Esophagus squamous epithelium (tissue), 5 donors: ENCODE results near the gene DOCK8. TPM values are rescaled to one million over a fixed set of nuclear protein-coding genes. Genes with fewer than 3 reads are reported as not detected.

Source experiments
- DNase-seq: peaks from one replicate; lab custom pipeline; 2025; lab: John Stamatoyannopoulos, UW
- H3K27ac ChIP-seq, 4 donors: fragments of 200-600 bp; sonication (generic); one replicate each; pipeline ENCODE4 v1.5.1; 2016 to 2019; ENCODE audit warnings: mild to moderate bottlenecking in 1 of 4
- H3K27me3 ChIP-seq, 4 donors: fragments of 200-600 bp; sonication (generic); 1 replicate in 3 of 4; 2 replicates in 1 of 4; pipeline versions ENCODE4 v1.5.1 to v1.6.0; 2017 to 2021; ENCODE audit warnings: antibody characterized with exemption in 1 of 4
- H3K36me3 ChIP-seq, 3 donors: fragments of 200-600 bp; sonication (generic); one replicate each; pipeline ENCODE4 v1.5.1; 2016 to 2019
- H3K4me1 ChIP-seq, 3 donors: fragments of 200-600 bp; sonication (generic); one replicate each; pipeline ENCODE4 v1.5.1; 2017 to 2019
- H3K4me3 ChIP-seq, 4 donors: fragments of 200-600 bp; sonication (generic); 1 replicate in 3 of 4; 2 replicates in 1 of 4; pipeline ENCODE4 v1.5.1; 2016 to 2019; ENCODE audit warnings: mild to moderate bottlenecking in 2 of 4, moderate library complexity in 1 of 4
- H3K9me3 ChIP-seq, 3 donors: fragments of 200-600 bp; sonication (generic); one replicate each; pipeline ENCODE4 v1.5.1; 2016 to 2019
- POLR2A ChIP-seq, 4 donors: fragments of 450-650 bp; IDR thresholded peaks; one replicate each; pipeline ENCODE4 v1.6.1; 2017; ENCODE audit warnings: antibody characterized with exemption in 4 of 4, mild to moderate bottlenecking in 4 of 4, moderate library complexity in 3 of 4
- WGBS, 2 donors: methylation state at CpG; one replicate each; pipeline ENCODE4 v1.1.5; 2018; 5-methylcytosine and 5-hydroxymethylcytosine counted together
- intact Hi-C: fragments of 100-400 bp; cut with DNase I; formaldehyde crosslinking; loops from one replicate; pipeline ENCODE4 v1.15.0; 2022
- total RNA-seq, 4 donors: library from RNA; depleted of rRNA; stranded (reverse); fragments of >200 nt; gene quantifications; one replicate each; pipeline ENCODE4 v1.1.0, GENCODE V29; 2016
- TF ChIP-seq, protein P1 (sequence below), 6 experiments: fragments of 450-650 bp in 4 of 6; fragments of 200-600 bp in 2 of 6; sonication (generic) in 2 of 6; IDR thresholded peaks; one replicate each; pipeline ENCODE4 v1.5.1; 2016 to 2019; ENCODE audit warnings: antibody characterized with exemption in 6 of 6, mild to moderate bottlenecking in 4 of 6, moderate library complexity in 4 of 6
- donor health status: DM: yes; HTN: yes; CAD: no.

DOCK8 gene
- total RNA-seq, 4 donors from 2014 or later: 6.9 to 21.6 (median 15.2) TPM

DNA sequence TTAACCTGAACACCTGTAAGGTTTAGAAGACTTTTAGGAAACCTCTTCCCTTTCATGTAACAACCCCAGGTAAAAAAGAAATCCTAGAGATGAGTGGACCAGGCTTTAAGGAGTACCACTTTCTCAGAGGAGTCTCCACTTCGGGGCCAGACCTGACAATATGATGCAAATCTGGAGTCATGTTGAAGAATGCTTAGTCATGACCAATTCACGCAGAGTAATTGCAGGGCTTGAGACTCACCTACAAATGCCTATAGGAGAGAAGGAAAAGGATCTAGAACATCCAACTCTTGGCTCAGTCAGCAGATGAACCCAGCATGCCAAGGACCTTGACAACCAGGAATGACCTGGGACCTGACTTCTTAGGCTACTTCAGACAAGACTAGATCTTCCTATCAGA, 235.4 kb downstream of the DOCK8 start:
- intact Hi-C loops: no loop called here
- Histone ChIP-seq H3K27me3 (no peaks in the 10 kb centered on the region), H3K4me1 (peaks cover 0 to 27% (median 9%) of the 10 kb centered on the region in 3 donors), H3K4me3 (no peak overlapping the region), H3K27ac (no peak overlapping the region), H3K9me3 (no peaks in the 10 kb centered on the region), H3K36me3 (peaks cover 0 to 69% (median 0%) of the 10 kb centered on the region in 3 donors)
- WGBS, 2 donors: 50 to 92% methylated on average over 2 of the region's 2 CpGs
- no peak for TF ChIP-seq POLR2A (IDR thresholded peaks at IDR 0.05)
- TF ChIP-seq, protein P1, sequence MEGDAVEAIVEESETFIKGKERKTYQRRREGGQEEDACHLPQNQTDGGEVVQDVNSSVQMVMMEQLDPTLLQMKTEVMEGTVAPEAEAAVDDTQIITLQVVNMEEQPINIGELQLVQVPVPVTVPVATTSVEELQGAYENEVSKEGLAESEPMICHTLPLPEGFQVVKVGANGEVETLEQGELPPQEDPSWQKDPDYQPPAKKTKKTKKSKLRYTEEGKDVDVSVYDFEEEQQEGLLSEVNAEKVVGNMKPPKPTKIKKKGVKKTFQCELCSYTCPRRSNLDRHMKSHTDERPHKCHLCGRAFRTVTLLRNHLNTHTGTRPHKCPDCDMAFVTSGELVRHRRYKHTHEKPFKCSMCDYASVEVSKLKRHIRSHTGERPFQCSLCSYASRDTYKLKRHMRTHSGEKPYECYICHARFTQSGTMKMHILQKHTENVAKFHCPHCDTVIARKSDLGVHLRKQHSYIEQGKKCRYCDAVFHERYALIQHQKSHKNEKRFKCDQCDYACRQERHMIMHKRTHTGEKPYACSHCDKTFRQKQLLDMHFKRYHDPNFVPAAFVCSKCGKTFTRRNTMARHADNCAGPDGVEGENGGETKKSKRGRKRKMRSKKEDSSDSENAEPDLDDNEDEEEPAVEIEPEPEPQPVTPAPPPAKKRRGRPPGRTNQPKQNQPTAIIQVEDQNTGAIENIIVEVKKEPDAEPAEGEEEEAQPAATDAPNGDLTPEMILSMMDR (IDR thresholded peaks at IDR 0.05): no peak
- no peak for DNase-seq

DNA sequence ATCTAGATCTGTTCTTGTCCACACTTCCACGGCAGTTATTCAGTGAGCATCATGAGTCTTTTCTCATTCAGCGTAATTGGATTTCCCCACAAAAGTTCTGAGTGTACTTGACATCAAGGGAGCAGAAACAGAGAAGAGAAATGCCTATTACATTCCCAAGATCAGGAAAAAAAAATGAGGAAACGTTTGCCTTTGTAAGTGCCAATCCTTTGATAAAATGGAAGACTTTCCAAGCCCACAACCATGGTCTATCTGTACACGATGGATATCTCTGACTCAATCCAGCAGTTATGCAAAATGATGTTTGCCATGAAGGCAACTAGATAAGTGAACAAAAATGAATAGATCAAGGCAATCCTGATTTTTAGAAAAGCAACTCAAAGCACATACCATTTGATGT, 235.9 kb downstream of the DOCK8 start:
- intact Hi-C loops: no loop called here
- no peaks in the 10 kb centered on the region for H3K27me3 ChIP-seq
- H3K36me3 ChIP-seq: peaks cover 0 to 71% (median 0%) of the 10 kb centered on the region in 3 donors
- no peaks in the 10 kb centered on the region for H3K9me3 ChIP-seq
- H3K4me1 ChIP-seq: peaks cover 0 to 26% (median 9%) of the 10 kb centered on the region in 3 donors
- no peak for DNase-seq
- 59 to 76% methylated on average over 4 of the region's 4 CpGs for WGBS, 2 donors
- no peak overlapping the region for H3K27ac ChIP-seq
- no peak overlapping the region for H3K4me3 ChIP-seq
- TF ChIP-seq POLR2A (IDR thresholded peaks at IDR 0.05): no peak
- TF ChIP-seq, protein P1 (IDR thresholded peaks at IDR 0.05): no peak

DNA sequence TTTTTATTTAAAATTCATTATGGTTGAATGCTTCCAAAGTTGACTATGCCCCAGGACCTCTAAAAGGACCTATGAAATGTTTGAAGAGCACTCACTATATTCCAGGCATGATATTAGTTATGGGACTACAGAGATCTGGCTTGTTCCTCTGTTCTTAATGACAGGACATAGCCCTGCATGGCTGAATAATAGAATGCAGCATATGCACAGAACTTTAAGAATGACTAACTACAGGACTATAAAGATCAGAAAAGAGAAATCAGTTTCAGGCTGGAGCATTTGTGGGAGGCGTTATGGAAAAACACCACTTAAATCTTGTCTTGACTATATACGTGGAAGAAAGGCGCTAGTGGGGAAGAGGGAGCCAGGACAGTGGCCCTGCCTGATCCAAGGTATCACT, 239.2 kb downstream of the DOCK8 start:
- Histone ChIP-seq H3K36me3 (peaks cover 0 to 87% (median 0%) of the 10 kb centered on the region in 3 donors), H3K4me3 (no peak overlapping the region), H3K27ac (no peak overlapping the region), H3K9me3 (no peaks in the 10 kb centered on the region), H3K4me1 (no peaks in the 10 kb centered on the region), H3K27me3 (no peaks in the 10 kb centered on the region)
- WGBS, 2 donors: 95% methylated on average over 3 of the region's 3 CpGs
- no peak for DNase-seq
- no peak for TF ChIP-seq POLR2A (IDR thresholded peaks at IDR 0.05)
- TF ChIP-seq, protein P1 (IDR thresholded peaks at IDR 0.05): no peak
- intact Hi-C loops: no loop called here

DNA sequence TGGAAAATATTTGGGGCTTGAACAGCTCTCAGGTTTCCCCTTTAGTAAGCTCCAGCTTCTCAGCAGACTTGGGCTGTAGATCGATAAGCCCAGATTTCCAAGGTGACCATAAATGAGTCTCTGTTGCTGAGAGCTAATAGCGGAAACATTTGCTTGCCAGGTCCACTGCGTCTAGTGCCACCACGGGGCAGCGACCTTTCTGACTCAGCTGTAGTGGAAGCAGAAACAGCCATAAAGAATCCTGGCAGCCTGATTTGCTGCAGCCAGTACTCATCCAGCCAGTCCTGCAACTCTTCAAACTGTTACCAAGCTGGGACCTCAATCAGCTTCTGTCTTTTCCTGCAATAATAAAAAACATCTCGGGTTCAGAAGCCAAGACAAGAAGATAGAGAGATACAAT, 241.7 kb downstream of the DOCK8 start:
- DNase-seq: no peak
- intact Hi-C loops: no loop called here
- no peaks in the 10 kb centered on the region for H3K9me3 ChIP-seq
- no peak overlapping the region for H3K4me3 ChIP-seq
- H3K36me3 ChIP-seq: peaks cover 0 to 66% (median 0%) of the 10 kb centered on the region in 3 donors
- H3K27me3 ChIP-seq: no peaks in the 10 kb centered on the region
- no peak overlapping the region for H3K27ac ChIP-seq
- TF ChIP-seq, protein P1 (IDR thresholded peaks at IDR 0.05): no peak
- no peak for TF ChIP-seq POLR2A (IDR thresholded peaks at IDR 0.05)
- 56 to 65% methylated on average over 1 to 6 of the region's 6 CpGs for WGBS, 2 donors
- H3K4me1 ChIP-seq: no peaks in the 10 kb centered on the region

DNA sequence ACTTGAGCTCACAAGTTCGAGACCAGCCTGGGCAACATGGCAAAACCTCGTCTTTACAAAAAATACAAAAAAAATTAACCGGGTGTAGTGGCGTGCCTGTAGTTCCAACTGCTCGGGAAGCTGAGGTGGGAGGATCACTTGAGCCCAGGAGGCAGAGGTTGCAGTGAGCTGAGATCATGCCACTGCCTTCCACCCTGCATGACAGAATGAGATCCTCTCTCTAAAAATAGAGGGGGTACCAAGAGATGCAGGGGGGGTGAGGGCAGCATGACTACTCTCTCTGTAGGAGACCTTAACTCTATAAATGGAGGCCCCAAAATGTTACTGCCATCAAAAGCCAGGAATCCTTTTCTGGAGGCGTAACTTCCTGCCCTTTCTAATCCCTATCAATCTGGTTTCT, 243.9 kb downstream of the DOCK8 start:
- Histone ChIP-seq H3K9me3 (no peaks in the 10 kb centered on the region), H3K4me1 (no peaks in the 10 kb centered on the region), H3K4me3 (no peak overlapping the region), H3K27ac (no peak overlapping the region), H3K36me3 (peaks cover 0 to 59% (median 0%) of the 10 kb centered on the region in 3 donors), H3K27me3 (no peaks in the 10 kb centered on the region)
- DNase-seq: no peak
- WGBS, 2 donors: 86 to 90% methylated on average over 6 of the region's 6 CpGs
- TF ChIP-seq, protein P1 (IDR thresholded peaks at IDR 0.05): no peak
- no peak for TF ChIP-seq POLR2A (IDR thresholded peaks at IDR 0.05)
- intact Hi-C loops: no loop called here
